Measurements from ENCODE around the gene KIF16B.
"Not testable (repeated sequence)": the region's sequence is repeated elsewhere in the genome, so short reads cannot be mapped to it uniquely, and the experiment has no call there.

The KIF16B gene

GRCh38 chr20:16588241-16588640, 15.0 kb upstream of the KIF16B start:
- no peak for DNase-seq

GRCh38 chr20:16587066-16587465, 13.8 kb upstream of the KIF16B start:
- DNase-seq = no peak

DNA sequence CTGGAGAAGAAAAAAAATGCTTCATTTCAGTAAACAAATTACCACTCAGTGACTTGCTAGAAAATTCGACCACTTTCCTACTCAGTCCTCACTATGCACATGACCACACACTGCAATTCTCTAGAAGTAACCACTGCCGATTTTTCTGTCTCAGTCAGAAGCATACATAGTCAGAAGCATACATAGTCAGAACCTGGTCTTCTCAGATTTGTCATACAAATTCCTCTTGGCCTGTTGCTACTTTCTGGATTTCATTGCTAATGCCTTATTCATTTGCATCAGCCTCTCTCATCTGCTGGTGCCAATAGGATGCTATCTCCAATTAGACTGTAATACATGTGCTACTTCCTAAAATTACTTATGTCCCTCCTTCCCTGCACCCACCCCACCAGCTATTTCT, 10.2 kb upstream of the KIF16B start:
- no peak for DNase-seq

DNA sequence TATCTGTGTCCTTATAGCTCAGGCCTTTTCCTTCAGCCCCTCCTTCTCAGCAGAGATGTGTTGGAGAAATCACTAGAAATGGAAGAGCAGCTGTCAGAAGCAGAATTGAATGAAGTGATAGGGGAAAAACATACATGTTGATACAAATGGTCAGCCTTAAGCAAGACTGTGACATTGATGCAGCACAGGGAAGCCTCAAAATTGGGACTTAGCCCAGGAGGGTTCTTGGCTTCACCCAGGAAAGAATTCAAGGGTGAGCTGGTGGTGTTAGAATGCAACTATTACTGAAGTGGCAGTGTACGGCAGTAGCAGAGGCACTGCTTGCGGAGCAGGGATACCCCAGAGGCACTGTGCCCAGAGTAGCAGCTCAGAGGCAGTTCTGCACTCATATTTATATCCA, 8.0 kb upstream of the KIF16B start:
- no peak for DNase-seq

GRCh38 chr20:16580620-16581019, 7.4 kb upstream of the KIF16B start:
- no peak for DNase-seq

DNA sequence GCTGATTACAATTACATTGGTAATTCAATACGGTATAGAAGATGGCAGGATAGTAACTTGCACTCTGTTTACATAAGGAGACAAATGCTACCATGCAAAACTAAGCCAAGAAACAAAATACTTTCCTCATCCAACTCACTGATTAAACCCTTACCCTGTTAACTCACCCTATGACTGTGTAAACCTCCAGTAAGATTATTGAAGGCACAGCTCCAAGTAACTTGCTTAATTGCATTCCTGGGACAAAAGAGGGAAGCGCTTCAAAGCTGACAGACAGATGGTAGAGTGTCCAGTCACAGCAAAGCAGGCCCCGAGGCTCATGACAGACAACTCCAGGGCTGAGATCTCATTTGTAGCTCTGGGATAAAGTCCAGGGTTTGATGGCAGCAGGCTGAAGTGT, 6.9 kb upstream of the KIF16B start:
- DNase-seq = no peak

DNA sequence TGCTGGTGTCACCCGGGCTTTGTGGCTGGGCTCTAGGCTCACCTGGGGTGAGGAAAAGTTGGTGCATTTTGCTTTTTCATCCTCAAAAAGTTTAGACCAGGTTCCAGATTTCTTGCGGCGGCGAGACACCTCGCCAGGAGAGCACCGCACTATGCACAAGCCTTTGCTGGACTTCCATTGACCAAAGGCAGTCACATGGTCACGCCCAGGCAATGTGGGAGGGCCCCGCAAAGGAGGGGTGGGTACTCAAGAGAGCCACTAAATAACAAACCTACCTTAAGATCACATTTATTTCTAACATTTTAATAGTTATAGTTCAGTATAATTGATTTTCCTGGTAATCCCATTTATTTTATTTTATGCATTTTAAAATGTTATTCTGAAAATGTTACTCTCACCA, 3.0 kb upstream of the KIF16B start:
- DNase-seq = no peak

- DNase-seq = no peak
Measured at GRCh38 chr20:16575390-16576140, 2.3 kb upstream of the KIF16B start.

GRCh38 chr20:16574656-16575355, 1.6 kb upstream of the KIF16B start:
- DNase-seq = peak; percentile 63

DNA sequence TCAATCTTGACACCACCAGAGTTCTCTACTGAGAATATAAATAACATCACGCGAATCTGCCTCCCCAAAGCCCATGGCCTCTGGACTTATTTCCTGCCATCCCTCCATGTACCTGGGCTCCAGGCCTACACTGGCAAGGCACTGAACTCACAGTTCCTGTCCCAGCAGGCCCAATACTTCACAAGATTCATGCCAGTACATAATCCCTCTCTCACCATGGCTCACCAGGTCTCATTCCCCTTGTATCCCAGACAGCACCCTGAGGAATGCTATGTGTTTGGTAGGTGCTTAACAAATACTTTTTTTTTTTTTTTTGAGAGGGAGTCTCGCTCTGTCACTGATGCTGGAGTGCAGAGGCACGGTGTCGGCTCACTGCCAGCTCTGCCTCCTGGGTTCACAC, 1.9 kb downstream of the KIF16B start:
- DNase-seq = no peak

DNA sequence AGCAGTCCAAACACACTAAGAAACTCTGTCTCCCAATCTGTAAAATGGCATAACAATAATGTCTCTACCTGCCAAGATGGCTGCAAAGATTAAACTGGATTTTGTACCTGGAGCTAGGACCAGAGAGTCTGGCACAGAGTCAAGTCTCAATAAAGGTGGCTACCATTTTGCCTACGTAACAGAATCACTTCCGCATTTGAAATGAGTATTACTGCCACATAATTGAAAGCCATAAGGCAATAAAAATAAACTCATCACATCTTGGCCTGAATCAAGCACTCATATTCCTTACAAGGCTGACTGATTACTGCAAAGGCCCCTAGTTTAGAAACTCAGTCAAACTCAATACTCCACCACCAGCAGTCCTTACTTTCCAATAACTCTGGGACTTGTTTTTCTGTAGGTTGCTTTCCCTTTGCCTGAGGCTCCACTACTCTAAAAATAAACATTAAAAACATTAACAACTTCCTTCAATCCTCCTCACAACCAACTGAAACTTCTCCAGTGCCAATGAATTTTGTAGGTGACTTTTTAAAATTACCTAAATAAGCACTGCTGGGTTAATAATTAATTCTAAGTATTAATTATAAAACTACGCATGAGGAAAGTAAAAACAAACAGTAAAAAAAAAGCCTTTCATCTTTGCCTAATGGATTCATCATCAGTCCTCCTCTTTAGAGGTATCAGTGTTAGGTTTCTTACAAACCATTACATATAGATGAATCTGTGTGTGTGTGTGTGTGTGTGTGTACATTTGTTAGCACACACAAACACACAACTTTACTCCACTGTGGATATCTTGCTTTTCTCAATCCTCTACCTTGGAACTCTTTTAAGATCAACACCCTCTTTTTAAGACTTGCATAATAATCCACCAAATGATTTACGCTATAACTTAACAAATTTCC, 3.7 kb downstream of the KIF16B start:
- no peak for DNase-seq

DNA sequence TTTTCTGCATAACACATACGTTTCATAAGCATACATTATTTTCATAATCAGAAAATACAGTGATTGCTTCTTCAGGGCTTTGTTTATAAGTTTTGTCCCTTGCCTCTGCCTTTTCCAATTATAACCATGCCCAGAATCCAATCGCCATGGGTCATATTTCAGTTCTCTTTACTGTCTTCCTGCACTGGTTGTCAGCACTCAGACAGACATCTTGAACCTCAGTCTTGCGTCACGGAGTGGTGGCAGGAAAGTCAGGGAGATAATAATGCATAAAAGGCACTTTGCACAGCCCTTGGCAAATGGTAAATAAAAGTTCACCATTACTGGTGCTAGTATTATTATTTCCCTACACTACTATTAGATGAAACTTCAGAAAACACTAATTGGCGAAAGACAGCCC, 7.2 kb downstream of the KIF16B start:
- no peak for DNase-seq

GRCh38 chr20:16564079-16564478, 9.2 kb downstream of the KIF16B start:
- not testable (repeated sequence) for DNase-seq

GRCh38 chr20:16563066-16563806, 10.0 kb downstream of the KIF16B start:
- DNase-seq = no peak

- DNase-seq = no peak
Measured at GRCh38 chr20:16562259-16562658, 11.0 kb downstream of the KIF16B start.

DNA sequence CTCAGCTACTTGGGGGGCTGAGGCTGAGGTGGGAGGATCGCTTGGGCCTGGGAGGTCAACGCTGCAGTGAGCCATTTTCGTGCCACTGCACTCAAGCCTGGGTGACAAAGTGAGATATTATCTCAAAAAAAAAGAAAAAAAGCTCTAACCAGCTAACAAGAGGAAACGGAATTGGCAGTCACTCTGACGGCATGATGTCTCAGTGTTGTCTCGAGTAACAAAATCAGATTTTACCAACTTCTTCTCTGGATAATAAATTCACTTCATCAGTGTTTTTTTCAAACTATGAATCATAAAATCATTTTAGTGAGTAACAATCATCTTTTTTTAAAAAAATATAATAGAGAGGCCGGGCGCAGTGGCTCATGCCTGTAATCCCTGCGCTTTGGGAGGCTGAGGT, 12.6 kb downstream of the KIF16B start:
- no peak for DNase-seq

DNA sequence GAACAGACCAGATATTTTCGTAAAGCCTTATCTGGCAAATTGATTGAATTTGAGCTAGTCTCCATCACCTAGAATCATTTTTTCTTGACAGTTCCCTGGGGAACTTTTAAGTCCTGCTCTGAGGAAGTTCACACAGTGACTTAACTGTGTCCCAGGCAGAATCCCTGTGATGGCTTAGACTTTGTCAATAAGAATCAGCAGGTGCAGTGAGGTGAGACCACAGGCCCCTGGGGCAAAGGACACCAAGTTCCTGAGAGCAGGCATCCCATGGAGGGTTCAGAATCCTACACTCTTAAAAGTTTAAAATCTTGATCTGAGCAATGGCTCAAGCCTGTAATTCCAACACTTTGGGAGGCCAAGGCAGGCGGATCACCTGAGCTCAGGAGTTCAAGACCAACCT, 13.0 kb downstream of the KIF16B start:
- DNase-seq = no peak

DNA sequence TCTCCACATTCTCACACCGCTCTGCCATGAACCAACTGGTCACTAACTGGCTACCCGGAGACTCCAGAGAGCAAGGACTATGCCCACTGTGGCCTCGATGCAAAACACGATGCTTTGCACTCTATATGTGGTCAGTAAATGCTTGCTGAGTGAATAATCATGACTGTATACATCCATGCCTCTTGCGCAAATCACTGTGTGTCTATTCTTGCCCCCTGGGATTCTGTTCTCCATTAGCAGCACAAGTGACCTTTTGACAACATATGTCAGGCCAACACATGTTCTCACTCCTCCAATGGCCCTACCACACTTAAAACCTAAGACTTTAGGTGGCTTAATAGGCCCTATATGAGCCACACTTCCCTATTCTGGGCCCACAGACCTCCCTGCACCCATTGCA, 16.9 kb downstream of the KIF16B start:
- DNase-seq = no peak

- no peak for DNase-seq
Measured at GRCh38 chr20:16555754-16556153, 17.5 kb downstream of the KIF16B start.

GRCh38 chr20:16554766-16555543, 18.3 kb downstream of the KIF16B start:
- DNase-seq = no peak

DNA sequence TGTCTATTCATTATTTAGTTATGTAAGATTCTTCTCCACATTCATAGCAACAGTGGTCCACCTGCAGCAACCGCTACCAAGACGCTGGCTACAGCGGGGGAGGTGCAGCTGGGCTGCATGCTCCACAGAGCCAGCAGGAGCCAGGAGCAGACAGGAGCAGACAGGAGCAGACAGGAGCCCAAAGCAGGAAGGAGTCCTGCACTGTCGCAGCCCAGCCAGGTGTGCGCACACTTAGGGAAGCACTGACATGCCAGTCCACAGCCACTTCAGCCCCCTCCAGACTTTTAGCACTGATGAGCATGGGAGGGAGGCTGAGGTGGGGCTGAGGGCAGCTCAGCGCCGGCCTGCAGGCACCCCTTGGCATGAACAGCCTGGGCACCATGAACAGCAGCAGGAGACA, 19.6 kb downstream of the KIF16B start:
- DNase-seq = no peak

GRCh38 chr20:16553101-16553500, 20.1 kb downstream of the KIF16B start:
- DNase-seq = no peak
